Raji (cell line): ENCODE data around the gene LAMB1.
A peak's percentile ranks its signal among the peaks of the same experiment; 100 is the strongest.

Experiments used
- POLR2A ChIP-seq: IDR thresholded peaks from 2 replicates; pipeline ENCODE4 v1.6.1; 2011; ENCODE audit warnings: low read depth, low read length, control low read depth; ENCODE audit not compliant: insufficient read depth

The LAMB1 gene

GRCh38 chr7:107913851-107914250 is 89.1 kb downstream of the LAMB1 start:
- TF ChIP-seq POLR2A = no peak

- TF ChIP-seq POLR2A = no peak
These were observed 91.0 kb downstream of the LAMB1 start for GRCh38 chr7:107911981-107912380.

- no peak for TF ChIP-seq POLR2A
These were observed 93.5 kb downstream of the LAMB1 start for GRCh38 chr7:107909445-107909844.

GRCh38 chr7:107907790-107908189 is 95.2 kb downstream of the LAMB1 start:
- TF ChIP-seq POLR2A = no peak

GRCh38 chr7:107902381-107902780 is 100.6 kb downstream of the LAMB1 start:
- no peak for TF ChIP-seq POLR2A

GRCh38 chr7:107900496-107901015 is 102.4 kb downstream of the LAMB1 start:
- no peak for TF ChIP-seq POLR2A

- TF ChIP-seq POLR2A = no peak
These were observed 103.9 kb downstream of the LAMB1 start for GRCh38 chr7:107898997-107899594.

- TF ChIP-seq POLR2A = no peak
These were observed 111.2 kb downstream of the LAMB1 start for GRCh38 chr7:107891636-107892366.

- peak; percentile 90 for TF ChIP-seq POLR2A
These were observed 111.9 kb downstream of the LAMB1 start, which contains the start of gene DLD for GRCh38 chr7:107890962-107891635. DLD (plus strand) TSS chr7:107891183; CDS start chr7:107891251, 68 bp downstream.

- TF ChIP-seq POLR2A = no peak
These were observed 112.4 kb downstream of the LAMB1 start for GRCh38 chr7:107890493-107890961.

- no peak for TF ChIP-seq POLR2A
These were observed 113.0 kb downstream of the LAMB1 start for GRCh38 chr7:107889992-107890391.

- TF ChIP-seq POLR2A = no peak
These were observed 118.7 kb downstream of the LAMB1 start for GRCh38 chr7:107884066-107884818.

- no peak for TF ChIP-seq POLR2A
These were observed 120.2 kb downstream of the LAMB1 start for GRCh38 chr7:107882766-107883165.

- TF ChIP-seq POLR2A = no peak
These were observed 123.4 kb downstream of the LAMB1 start for GRCh38 chr7:107879400-107880035.
